Non-pigmented ciliary epithelial cell (primary cell): ENCODE results near the gene KCNJ12.

Experiments
- DNase-seq: peaks from one replicate; pipeline ENCODE4 v3.0.0-alpha.2; 2010; ENCODE audit warnings: low read depth

KCNJ12 gene

GRCh38 chr17:21368545-21369246 is 7.5 kb upstream of the KCNJ12 start:
- DNase-seq = no peak

GRCh38 chr17:21369395-21369794 is 6.8 kb upstream of the KCNJ12 start:
- no peak for DNase-seq

- DNase-seq = no peak
Observed at GRCh38 chr17:21370430-21370829, 5.7 kb upstream of the KCNJ12 start.

GRCh38 chr17:21371511-21372081 is 4.6 kb upstream of the KCNJ12 start:
- no peak for DNase-seq

- no peak for DNase-seq
Observed at GRCh38 chr17:21372256-21372954, 3.8 kb upstream of the KCNJ12 start.

- DNase-seq = no peak
Observed at GRCh38 chr17:21373036-21373435, 3.1 kb upstream of the KCNJ12 start.

- no peak for DNase-seq
Observed at GRCh38 chr17:21373696-21374440, 2.3 kb upstream of the KCNJ12 start.

GRCh38 chr17:21374441-21375161 is 1.6 kb upstream of the KCNJ12 start:
- DNase-seq = no peak

- DNase-seq = no peak
Observed at GRCh38 chr17:21375162-21375560, 996 bp upstream of the KCNJ12 start.

- no peak for DNase-seq
Observed at GRCh38 chr17:21375757-21376080, 438 bp upstream of the KCNJ12 start.

- DNase-seq = no peak
Observed at GRCh38 chr17:21376759-21377690, 868 bp downstream of the KCNJ12 start.

GRCh38 chr17:21377705-21378396 is 1.7 kb downstream of the KCNJ12 start:
- DNase-seq = no peak

- no peak for DNase-seq
Observed at GRCh38 chr17:21378553-21378952, 2.4 kb downstream of the KCNJ12 start.

- no peak for DNase-seq
Observed at GRCh38 chr17:21379080-21379711, 3.0 kb downstream of the KCNJ12 start.

GRCh38 chr17:21380659-21381058 is 4.5 kb downstream of the KCNJ12 start:
- DNase-seq = no peak

- DNase-seq = no peak
Observed at GRCh38 chr17:21381076-21381706, 5.0 kb downstream of the KCNJ12 start.

- DNase-seq = no peak
Observed at GRCh38 chr17:21382560-21383495, 6.7 kb downstream of the KCNJ12 start.

- DNase-seq = no peak
Observed at GRCh38 chr17:21385281-21385845, 9.2 kb downstream of the KCNJ12 start.
